ENCODE results near the gene MYO5A. TPM values are rescaled to one million over a fixed set of nuclear protein-coding genes. Genes with fewer than 3 reads are reported as not detected.
A peak's percentile ranks its signal among the peaks of the same experiment; 100 is the strongest.
"Not testable (repeated sequence)": the region's sequence is repeated elsewhere in the genome, so short reads cannot be mapped to it uniquely, and the experiment has no call there.

The MYO5A gene
- total RNA-seq, 4 donors from 2014 or later: 5.8 to 51.2 (median 10.2) TPM

- no peaks in the 10 kb centered on the region for H3K27me3 ChIP-seq
- no peaks in the 10 kb centered on the region for H3K9me3 ChIP-seq
- no peaks in the 10 kb centered on the region for H3K36me3 ChIP-seq
- H3K4me3 ChIP-seq: no peak overlapping the region
- TF ChIP-seq, protein P1, sequence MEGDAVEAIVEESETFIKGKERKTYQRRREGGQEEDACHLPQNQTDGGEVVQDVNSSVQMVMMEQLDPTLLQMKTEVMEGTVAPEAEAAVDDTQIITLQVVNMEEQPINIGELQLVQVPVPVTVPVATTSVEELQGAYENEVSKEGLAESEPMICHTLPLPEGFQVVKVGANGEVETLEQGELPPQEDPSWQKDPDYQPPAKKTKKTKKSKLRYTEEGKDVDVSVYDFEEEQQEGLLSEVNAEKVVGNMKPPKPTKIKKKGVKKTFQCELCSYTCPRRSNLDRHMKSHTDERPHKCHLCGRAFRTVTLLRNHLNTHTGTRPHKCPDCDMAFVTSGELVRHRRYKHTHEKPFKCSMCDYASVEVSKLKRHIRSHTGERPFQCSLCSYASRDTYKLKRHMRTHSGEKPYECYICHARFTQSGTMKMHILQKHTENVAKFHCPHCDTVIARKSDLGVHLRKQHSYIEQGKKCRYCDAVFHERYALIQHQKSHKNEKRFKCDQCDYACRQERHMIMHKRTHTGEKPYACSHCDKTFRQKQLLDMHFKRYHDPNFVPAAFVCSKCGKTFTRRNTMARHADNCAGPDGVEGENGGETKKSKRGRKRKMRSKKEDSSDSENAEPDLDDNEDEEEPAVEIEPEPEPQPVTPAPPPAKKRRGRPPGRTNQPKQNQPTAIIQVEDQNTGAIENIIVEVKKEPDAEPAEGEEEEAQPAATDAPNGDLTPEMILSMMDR (IDR thresholded peaks at IDR 0.05 in 4 of 5, conservative IDR thresholded peaks at IDR 0.05 in 1 of 5): no peak
- TF ChIP-seq POLR2A (IDR thresholded peaks at IDR 0.05): no peak
- H3K4me1 ChIP-seq: peaks cover 32 to 48% of the 10 kb centered on the region in 2 donors
- in situ Hi-C loops (cut with MboI; ENCODE audit: low sequenced_read_pairs in 4 of 4): no loop called here
- DNase-seq: no peak
- intact Hi-C loops (cut with DNase I; ENCODE audit: low total_unique reads): loop anchor here (10.0 kb wide), 1 partner anchor 59 kb away; no protein-coding TSS in a partner anchor
- H3K27ac ChIP-seq: peak overlapping the region; percentile 0 to 86 (median 39)
- ATAC-seq: no peak
Measured at GRCh38 chr15:52445954-52446353, 82.7 kb downstream of the MYO5A start.

DNA sequence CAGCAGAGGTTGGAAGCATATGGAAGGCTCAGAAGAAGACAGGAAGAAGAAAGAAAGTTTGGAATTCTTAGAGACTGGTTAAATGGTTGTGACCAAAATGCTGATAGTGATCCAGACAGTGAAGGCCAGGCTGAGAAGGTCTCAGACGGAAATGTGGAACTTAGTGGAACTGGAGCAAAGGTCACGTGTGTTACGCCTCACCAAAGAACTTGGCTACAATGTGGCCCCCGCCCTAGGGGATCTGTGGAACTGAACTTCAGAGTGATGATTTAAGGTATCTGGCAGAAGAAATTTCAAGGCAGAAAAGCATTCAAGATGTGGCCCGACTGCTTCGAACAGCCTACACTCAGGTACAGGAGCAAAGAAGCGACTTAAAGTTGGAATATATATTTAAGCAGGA, 83.1 kb downstream of the MYO5A start:
- Histone ChIP-seq H3K4me1 (peaks cover 32 to 52% of the 10 kb centered on the region in 2 donors), H3K27ac (peak overlapping the region; percentile 0 to 86 (median 39)), H3K27me3 (no peaks in the 10 kb centered on the region), H3K9me3 (no peaks in the 10 kb centered on the region), H3K36me3 (no peaks in the 10 kb centered on the region), H3K4me3 (no peak overlapping the region)
- TF ChIP-seq, protein P1 (IDR thresholded peaks at IDR 0.05 in 4 of 5, conservative IDR thresholded peaks at IDR 0.05 in 1 of 5): no peak
- no peak for TF ChIP-seq POLR2A (IDR thresholded peaks at IDR 0.05)
- intact Hi-C loops (cut with DNase I; ENCODE audit: low total_unique reads): loop anchor here (10.0 kb wide), 1 partner anchor 59 kb away; no protein-coding TSS in a partner anchor
- in situ Hi-C loops (cut with MboI; ENCODE audit: low sequenced_read_pairs in 4 of 4): no loop called here
- DNase-seq (no peak), ATAC-seq (no peak)

DNA sequence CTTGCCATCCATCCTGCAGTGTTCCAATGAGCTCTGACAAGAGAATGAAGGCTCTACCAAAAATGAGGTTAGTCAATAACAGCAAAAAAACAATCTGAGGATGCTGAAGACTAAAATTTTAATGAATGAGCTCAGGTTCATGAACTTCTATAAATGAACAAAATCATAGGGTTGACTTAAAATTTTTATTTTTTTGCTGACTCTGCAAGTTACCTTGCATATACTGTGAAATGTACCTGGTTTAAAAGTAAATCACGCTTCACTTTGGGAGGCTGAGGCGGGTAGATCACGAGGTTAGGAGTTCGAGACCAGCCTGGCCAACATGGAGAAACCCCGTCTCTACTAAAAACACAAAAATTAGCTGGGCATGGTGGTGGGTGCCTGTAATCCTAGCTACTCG, 85.5 kb downstream of the MYO5A start:
- intact Hi-C loops (cut with DNase I; ENCODE audit: low total_unique reads): loop anchor here (10.0 kb wide), 1 partner anchor 62 kb away; no protein-coding TSS in a partner anchor
- in situ Hi-C loops (cut with MboI; ENCODE audit: low sequenced_read_pairs in 4 of 4); H3K27me3 ChIP-seq; H3K4me3 ChIP-seq; ATAC-seq; H3K9me3 ChIP-seq; DNase-seq; H3K36me3 ChIP-seq: not testable (repeated sequence)
- Histone ChIP-seq H3K4me1 (peaks cover 27 to 62% of the 10 kb centered on the region in 2 donors), H3K27ac (peak overlapping the region in 1 of 4 donors; percentile 22)

GRCh38 chr15:52441841-52442240, 86.8 kb downstream of the MYO5A start:
- no peak overlapping the region for H3K4me3 ChIP-seq
- intact Hi-C loops (cut with DNase I; ENCODE audit: low total_unique reads) (loop anchor here (10.0 kb wide), 1 partner anchor 63 kb away; no protein-coding TSS in a partner anchor), in situ Hi-C loops (cut with MboI; ENCODE audit: low sequenced_read_pairs in 4 of 4) (no loop called here)
- H3K27me3 ChIP-seq: no peaks in the 10 kb centered on the region
- peak overlapping the region in 2 of 4 donors; percentile 66 to 91 for H3K27ac ChIP-seq
- no peak for TF ChIP-seq POLR2A (IDR thresholded peaks at IDR 0.05)
- TF ChIP-seq, protein P1 (IDR thresholded peaks at IDR 0.05 in 4 of 5, conservative IDR thresholded peaks at IDR 0.05 in 1 of 5): no peak
- no peaks in the 10 kb centered on the region for H3K36me3 ChIP-seq
- ATAC-seq: no peak
- no peak for DNase-seq
- peaks cover 32 to 69% of the 10 kb centered on the region in 2 donors for H3K4me1 ChIP-seq
- H3K9me3 ChIP-seq: no peaks in the 10 kb centered on the region

DNA sequence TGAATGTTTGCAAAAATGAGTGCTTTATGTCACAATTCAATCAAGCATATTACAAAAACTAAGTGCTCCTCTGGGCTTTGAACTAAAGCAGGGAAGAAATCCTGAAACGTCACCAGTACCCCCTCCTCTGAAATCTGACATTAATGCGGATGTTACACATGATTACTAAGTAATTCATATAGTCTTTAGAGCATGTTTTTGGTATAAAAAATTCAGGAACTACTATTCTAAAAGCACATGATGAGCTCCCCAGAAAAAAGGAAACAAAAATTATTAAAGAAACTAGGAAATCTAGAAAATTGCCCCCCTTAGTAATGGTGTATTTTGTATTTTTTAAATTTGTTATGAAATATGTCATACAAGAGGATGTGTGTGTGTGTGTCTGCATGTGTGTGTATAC, 87.7 kb downstream of the MYO5A start:
- in situ Hi-C loops (cut with MboI; ENCODE audit: low sequenced_read_pairs in 4 of 4): no loop called here
- Histone ChIP-seq H3K4me1 (peaks cover 39 to 69% of the 10 kb centered on the region in 2 donors), H3K9me3 (no peaks in the 10 kb centered on the region), H3K36me3 (no peaks in the 10 kb centered on the region), H3K4me3 (no peak overlapping the region), H3K27me3 (no peaks in the 10 kb centered on the region), H3K27ac (peak overlapping the region; percentile 65 to 91 (median 68))
- TF ChIP-seq POLR2A (IDR thresholded peaks at IDR 0.05): no peak
- TF ChIP-seq, protein P1 (IDR thresholded peaks at IDR 0.05 in 4 of 5, conservative IDR thresholded peaks at IDR 0.05 in 1 of 5): no peak
- DNase-seq (no peak), ATAC-seq (no peak)
- intact Hi-C loops (cut with DNase I; ENCODE audit: low total_unique reads): loop anchor here (10.0 kb wide), 1 partner anchor 64 kb away; no protein-coding TSS in a partner anchor

Data from gastrocnemius medialis (tissue), 4 donors.